GM21737 (cell line): Measurements from ENCODE around the gene RBMS1.

Experiments
- ATAC-seq: cut with Tn5 transposase; IDR thresholded peaks from one replicate; pipeline ENCODE4 v1.9.1; 2021; ENCODE audit warnings: mild to moderate bottlenecking, moderate library complexity; ENCODE audit not compliant: unreplicated experiment

Gene RBMS1

GRCh38 chr2:160417745-160418397, 75.7 kb downstream of the RBMS1 start:
- no peak for ATAC-seq

- ATAC-seq: no peak
Measured at GRCh38 chr2:160415991-160416390, 77.6 kb downstream of the RBMS1 start.

- no peak for ATAC-seq
Measured at GRCh38 chr2:160411955-160412354, 81.7 kb downstream of the RBMS1 start.

- ATAC-seq: peak; percentile 34
Measured at GRCh38 chr2:160411167-160411566, 82.4 kb downstream of the RBMS1 start.

- no peak for ATAC-seq
Measured at GRCh38 chr2:160409480-160409879, 84.1 kb downstream of the RBMS1 start.

GRCh38 chr2:160408959-160409291, 84.7 kb downstream of the RBMS1 start:
- no peak for ATAC-seq

- no peak for ATAC-seq
Measured at GRCh38 chr2:160408173-160408958, 85.2 kb downstream of the RBMS1 start.

- peak; percentile 54 for ATAC-seq
Measured at GRCh38 chr2:160407393-160408172, 86.0 kb downstream of the RBMS1 start.

GRCh38 chr2:160406591-160407392, 86.8 kb downstream of the RBMS1 start:
- ATAC-seq: peak; percentile 51

GRCh38 chr2:160405077-160405867, 88.3 kb downstream of the RBMS1 start:
- ATAC-seq: no peak

- no peak for ATAC-seq
Measured at GRCh38 chr2:160402997-160403979, 90.3 kb downstream of the RBMS1 start.

GRCh38 chr2:160402501-160402900, 91.1 kb downstream of the RBMS1 start:
- ATAC-seq: no peak

GRCh38 chr2:160401895-160402294, 91.7 kb downstream of the RBMS1 start:
- no peak for ATAC-seq

GRCh38 chr2:160399880-160400279, 93.7 kb downstream of the RBMS1 start:
- no peak for ATAC-seq

- no peak for ATAC-seq
Measured at GRCh38 chr2:160397530-160397865, 96.1 kb downstream of the RBMS1 start.

GRCh38 chr2:160394153-160394552, 99.5 kb downstream of the RBMS1 start:
- peak; percentile 99 for ATAC-seq

- ATAC-seq: no peak
Measured at GRCh38 chr2:160392201-160392600, 101.4 kb downstream of the RBMS1 start.

- no peak for ATAC-seq
Measured at GRCh38 chr2:160390544-160391455, 102.8 kb downstream of the RBMS1 start.
